ENCODE measurements around the gene BPGM.

BPGM gene

GRCh38 chr7:134699021-134699818 lies 52.6 kb downstream of the BPGM start (continued):
- TF ChIP-seq ZNF560 (tag by site-specific recombination; IDR thresholded peaks at IDR 0.05; ENCODE audit: borderline replicate concordance) (no peak), ZNF148 (tag by site-specific recombination; IDR thresholded peaks at IDR 0.05; ENCODE audit: borderline replicate concordance) (no peak), SCRT2 (tag by site-specific recombination; IDR thresholded peaks at IDR 0.05) (no peak)

GRCh38 chr7:134699899-134700298 lies 53.2 kb downstream of the BPGM start:
- TF ChIP-seq ZNF645 (tag by site-specific recombination; IDR thresholded peaks at IDR 0.05) (no peak), FEZF1 (tag by site-specific recombination; IDR thresholded peaks at IDR 0.05) (no peak), KLF17 (tag by site-specific recombination; IDR thresholded peaks at IDR 0.05) (no peak), ZNF274 (IDR thresholded peaks at IDR 0.05; ENCODE audit: low read length) (no peak), ZNF274 (tag by site-specific recombination; IDR thresholded peaks at IDR 0.05; ENCODE audit: borderline replicate concordance) (no peak), SETDB1 (IDR thresholded peaks at IDR 0.05; ENCODE audit: insufficient read length, low read length) (no peak), SP2 (tag by site-specific recombination; IDR thresholded peaks at IDR 0.05) (no peak), ZNF280C (tag by site-specific recombination; IDR thresholded peaks at IDR 0.05) (no peak), ZBTB49 (tag by site-specific recombination; IDR thresholded peaks at IDR 0.05; ENCODE audit: low read depth) (no peak)
- H3K4me1 ChIP-seq (ENCODE audit: control insufficient read depth, insufficient read depth, low read length): no peaks in the 10 kb centered on the region
- no peaks in the 10 kb centered on the region for H3K36me3 ChIP-seq (ENCODE audit: control insufficient read depth in 2 of 2, insufficient read depth in 1 of 2, low read length in 2 of 2)
- ChIA-PET POLR2A (interaction anchor here (0.6 kb wide), 1 partner anchor 30 kb away, joined by 3 read pairs; no protein-coding TSS in a partner anchor), CTCF (interaction anchor here (0.5 to 1.5 kb wide), 8 partner anchors 11 to 375 kb away, joined by 3 to 11 read pairs (median 3); no protein-coding TSS in a partner anchor)
- H3K4me3 ChIP-seq (ENCODE audit: low read depth, low read length): no peak overlapping the region
- no peak overlapping the region for H3K27ac ChIP-seq (ENCODE audit: extremely low read depth, low read depth, low read length)
- no peaks in the 10 kb centered on the region for H3K9me3 ChIP-seq (ENCODE audit: control insufficient read depth, insufficient read depth, low read depth, low read length)

Measured in HEK293 (cell line).